22Rv1 (cell line): ENCODE measurements around the gene ANKRD33B.

Source experiments
- ZFX ChIP-seq: fragments of 450-650 bp; IDR thresholded peaks from 2 replicates; pipeline ENCODE4 v1.6.1; 2017; ENCODE audit warnings: antibody characterized with exemption, borderline replicate concordance
- TF ChIP-seq, protein P1 (sequence below): fragments of 450-650 bp; IDR thresholded peaks from 2 replicates; pipeline ENCODE4 v1.5.1; 2017; ENCODE audit warnings: mild to moderate bottlenecking

DNA sequence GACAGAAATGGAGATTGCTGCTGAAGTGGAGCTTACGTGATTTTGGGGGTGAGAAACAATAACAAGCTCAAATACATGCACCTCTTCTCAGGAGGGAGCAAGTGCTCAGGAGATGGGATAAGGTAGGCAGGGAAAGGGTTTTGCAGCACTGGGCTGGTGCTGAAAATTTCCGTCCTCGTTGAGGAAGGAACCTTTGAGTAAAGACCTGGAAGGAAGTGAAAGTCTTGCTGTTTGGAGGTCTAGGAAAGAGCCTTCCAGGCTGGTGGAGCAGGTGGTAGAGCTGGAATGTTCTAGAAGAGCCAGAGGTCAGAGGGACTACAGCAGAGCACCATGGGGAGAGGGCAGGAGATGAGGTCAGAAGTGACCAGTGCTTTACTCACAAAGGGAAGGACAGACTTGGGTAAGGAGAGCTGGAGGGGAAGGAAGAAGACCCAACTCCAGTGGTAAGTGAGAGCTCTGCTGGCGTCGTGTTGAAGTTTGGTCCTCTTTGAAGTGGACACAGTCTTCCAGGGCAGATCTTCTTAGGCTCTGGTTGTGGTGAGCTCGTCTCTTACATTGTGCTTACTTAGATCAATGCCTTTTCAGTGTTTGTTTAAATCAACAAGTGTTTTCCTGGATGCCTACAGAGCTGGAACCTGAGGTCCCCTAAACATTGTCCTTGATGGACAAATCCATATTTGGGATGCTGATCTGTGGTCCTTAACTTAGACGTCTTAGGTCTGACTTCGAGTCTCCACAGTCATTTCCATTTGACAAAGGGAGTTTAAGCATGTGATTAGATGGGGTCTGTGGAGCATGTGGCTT lies 21.0 kb downstream of the ANKRD33B start:
- TF ChIP-seq, protein P1, sequence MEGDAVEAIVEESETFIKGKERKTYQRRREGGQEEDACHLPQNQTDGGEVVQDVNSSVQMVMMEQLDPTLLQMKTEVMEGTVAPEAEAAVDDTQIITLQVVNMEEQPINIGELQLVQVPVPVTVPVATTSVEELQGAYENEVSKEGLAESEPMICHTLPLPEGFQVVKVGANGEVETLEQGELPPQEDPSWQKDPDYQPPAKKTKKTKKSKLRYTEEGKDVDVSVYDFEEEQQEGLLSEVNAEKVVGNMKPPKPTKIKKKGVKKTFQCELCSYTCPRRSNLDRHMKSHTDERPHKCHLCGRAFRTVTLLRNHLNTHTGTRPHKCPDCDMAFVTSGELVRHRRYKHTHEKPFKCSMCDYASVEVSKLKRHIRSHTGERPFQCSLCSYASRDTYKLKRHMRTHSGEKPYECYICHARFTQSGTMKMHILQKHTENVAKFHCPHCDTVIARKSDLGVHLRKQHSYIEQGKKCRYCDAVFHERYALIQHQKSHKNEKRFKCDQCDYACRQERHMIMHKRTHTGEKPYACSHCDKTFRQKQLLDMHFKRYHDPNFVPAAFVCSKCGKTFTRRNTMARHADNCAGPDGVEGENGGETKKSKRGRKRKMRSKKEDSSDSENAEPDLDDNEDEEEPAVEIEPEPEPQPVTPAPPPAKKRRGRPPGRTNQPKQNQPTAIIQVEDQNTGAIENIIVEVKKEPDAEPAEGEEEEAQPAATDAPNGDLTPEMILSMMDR = no peak
- TF ChIP-seq ZFX = no peak
